Measurements from ENCODE around the gene ZNF335. TPM values are rescaled to one million over a fixed set of nuclear protein-coding genes. Genes with fewer than 3 reads are reported as not detected.

ZNF335 gene
- total RNA-seq, 2 experiments from 2014 or later: 33.1 to 34.5 TPM

DNA sequence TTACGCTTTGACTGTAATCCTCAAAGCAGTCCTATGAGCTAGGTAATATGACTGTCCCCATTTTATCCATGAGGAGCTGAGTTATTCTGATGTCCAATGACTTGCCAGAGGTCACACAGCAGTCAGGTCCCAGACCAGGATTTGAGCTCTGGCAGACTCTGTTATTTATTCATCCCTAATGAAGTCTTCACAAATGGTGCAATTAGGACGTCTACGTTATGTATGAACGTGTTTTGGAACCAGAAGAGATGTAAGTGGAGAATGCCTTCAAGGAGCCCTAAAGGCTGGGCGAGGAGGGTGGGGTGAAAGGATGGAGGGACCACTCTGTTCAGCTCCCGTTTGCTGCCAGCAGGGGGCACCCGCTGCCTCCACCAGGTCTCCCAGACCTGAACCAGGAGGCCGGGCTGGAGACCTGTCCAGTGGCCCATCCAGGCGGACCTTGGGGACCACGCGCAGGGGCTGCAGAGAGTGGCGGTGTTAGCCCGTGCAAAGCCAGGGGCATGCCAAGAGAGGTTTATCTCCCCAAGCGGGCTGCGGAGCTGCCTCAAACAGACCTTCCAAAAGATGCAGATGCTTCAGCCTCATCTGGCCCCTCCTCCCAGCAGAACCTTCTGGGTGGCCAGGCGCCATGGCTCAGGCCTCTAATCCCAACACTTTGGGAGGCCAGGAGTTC lies 15.2 kb upstream of the ZNF335 start:
- H3K36me3 Mint-ChIP-seq (ENCODE audit: low read depth): no peaks in the 10 kb centered on the region
- H3K27me3 Mint-ChIP-seq (ENCODE audit: low read depth): peaks cover 28% of the 10 kb centered on the region
- H3K4me1 Mint-ChIP-seq (ENCODE audit: low read depth): peaks cover 11% of the 10 kb centered on the region
- DNase-seq (peak; percentile 84), ATAC-seq (peak; percentile 99)
- no peaks in the 10 kb centered on the region for H3K9me3 Mint-ChIP-seq (ENCODE audit: insufficient read depth)
- POLR2A ChIA-PET: interaction anchor here (0.6 to 1.5 kb wide), 5 partner anchors 12 to 18 kb away, joined by 3 to 4 read pairs (median 3); no protein-coding TSS in a partner anchor
- CTCF ChIA-PET: interaction anchor here (0.6 to 6.8 kb wide), 27 partner anchors 10 to 362 kb away, joined by 3 to 138 read pairs (median 6); partner anchors contain the start of genes ACOT8, MMP9, PCIF1 and SNX21
- H3K4me3 Mint-ChIP-seq: no peak overlapping the region
- H3K27ac Mint-ChIP-seq: no peak overlapping the region

DNA sequence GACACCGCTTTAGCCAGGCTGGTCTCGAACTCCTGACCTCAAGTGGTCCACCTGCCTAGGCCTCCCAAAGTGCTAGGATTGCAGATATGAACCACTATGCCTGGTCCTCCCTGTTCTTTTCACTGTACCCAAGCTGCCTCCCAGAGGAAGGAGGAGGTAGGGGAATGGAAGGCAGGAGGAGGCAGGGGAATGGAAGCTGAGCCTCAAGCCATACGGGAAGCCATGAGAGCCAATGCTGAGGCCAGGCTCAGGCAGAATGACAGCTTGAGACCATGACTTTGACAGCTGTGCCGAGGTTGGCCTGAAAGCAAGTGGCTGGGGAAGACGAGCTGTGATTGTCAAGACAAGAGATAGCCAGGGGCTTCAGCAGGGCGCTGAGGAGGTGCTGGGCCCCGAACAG lies 13.6 kb upstream of the ZNF335 start:
- Mint-ChIP-seq H3K36me3 (ENCODE audit: low read depth) (no peaks in the 10 kb centered on the region), H3K4me1 (ENCODE audit: low read depth) (peaks cover 11% of the 10 kb centered on the region), H3K27me3 (ENCODE audit: low read depth) (peaks cover 25% of the 10 kb centered on the region), H3K9me3 (ENCODE audit: insufficient read depth) (no peaks in the 10 kb centered on the region), H3K4me3 (no peak overlapping the region), H3K27ac (no peak overlapping the region)
- POLR2A ChIA-PET: interaction anchor here (0.9 kb wide), 1 partner anchor 19 kb away, joined by 3 read pairs; no protein-coding TSS in a partner anchor
- ATAC-seq (no peak), DNase-seq (peak; percentile 17)
- CTCF ChIA-PET: interaction anchor here (1.7 to 6.8 kb wide), 8 partner anchors 8 to 42 kb away, joined by 6 to 138 read pairs (median 30); partner anchors contain the start of gene ZNF335

DNA sequence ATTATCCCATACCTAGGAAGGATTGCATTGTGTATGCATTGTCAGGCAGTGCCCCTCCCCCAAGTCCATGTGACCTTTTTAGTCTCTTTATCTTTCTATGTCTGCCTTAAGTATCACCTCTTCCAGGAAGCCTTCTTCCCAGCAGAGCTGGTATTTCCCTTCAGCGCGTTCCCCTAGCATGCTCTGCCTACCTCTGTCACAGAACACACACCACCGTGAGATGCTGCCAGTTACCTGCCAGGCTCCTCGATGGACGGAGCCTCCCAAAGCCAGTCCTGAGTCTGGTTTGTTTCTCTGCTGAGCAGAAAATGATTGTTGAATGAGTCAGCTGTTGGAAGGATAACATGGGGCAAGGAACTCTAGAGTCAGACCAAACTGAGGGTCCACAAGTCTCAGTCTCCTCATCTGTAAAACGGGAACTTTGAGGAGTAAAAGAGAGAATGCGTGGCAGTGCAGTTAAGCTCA lies 11.3 kb upstream of the ZNF335 start:
- no peak for ATAC-seq
- H3K4me1 Mint-ChIP-seq (ENCODE audit: low read depth): peaks cover 11% of the 10 kb centered on the region
- H3K27ac Mint-ChIP-seq: no peak overlapping the region
- no peaks in the 10 kb centered on the region for H3K36me3 Mint-ChIP-seq (ENCODE audit: low read depth)
- no peaks in the 10 kb centered on the region for H3K9me3 Mint-ChIP-seq (ENCODE audit: insufficient read depth)
- no peak overlapping the region for H3K4me3 Mint-ChIP-seq
- POLR2A ChIA-PET: interaction anchor here (1.1 to 1.2 kb wide), 2 partner anchors 11 to 18 kb away, joined by 4 read pairs; partner anchors contain the start of gene ZNF335
- peaks cover 18% of the 10 kb centered on the region for H3K27me3 Mint-ChIP-seq (ENCODE audit: low read depth)
- CTCF ChIA-PET: interaction anchor here (1.4 to 4.4 kb wide), 5 partner anchors 10 to 40 kb away, joined by 3 to 26 read pairs (median 7); no protein-coding TSS in a partner anchor
- no peak for DNase-seq

DNA sequence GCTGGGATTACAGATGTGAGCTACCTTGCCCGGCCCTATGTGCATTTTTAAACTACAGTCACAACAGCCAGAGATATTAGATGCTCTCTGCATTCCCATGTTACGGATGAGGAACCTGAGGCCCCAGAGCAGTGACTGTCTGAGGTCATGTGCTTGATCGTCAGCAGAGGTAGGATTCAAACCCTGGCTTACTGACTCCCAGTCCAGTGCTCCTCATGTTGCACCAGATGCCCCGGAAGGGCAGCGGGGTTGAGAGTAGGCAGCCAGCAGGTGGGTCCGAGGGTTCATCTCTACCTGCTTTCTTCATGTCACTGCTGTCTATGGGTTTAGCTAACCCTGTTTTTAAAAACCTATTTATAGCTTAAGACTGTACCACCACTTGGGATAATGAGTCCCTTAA lies 9.3 kb upstream of the ZNF335 start:
- Mint-ChIP-seq H3K27me3 (ENCODE audit: low read depth) (peaks cover 17% of the 10 kb centered on the region), H3K9me3 (ENCODE audit: insufficient read depth) (no peaks in the 10 kb centered on the region), H3K4me3 (no peak overlapping the region), H3K4me1 (ENCODE audit: low read depth) (peaks cover 7% of the 10 kb centered on the region), H3K36me3 (ENCODE audit: low read depth) (no peaks in the 10 kb centered on the region), H3K27ac (no peak overlapping the region)
- POLR2A ChIA-PET: no interaction called here
- ATAC-seq (no peak), DNase-seq (no peak)
- CTCF ChIA-PET: interaction anchor here (1.3 to 4.4 kb wide), 3 partner anchors 11 to 33 kb away, joined by 4 to 26 read pairs (median 5); no protein-coding TSS in a partner anchor

DNA sequence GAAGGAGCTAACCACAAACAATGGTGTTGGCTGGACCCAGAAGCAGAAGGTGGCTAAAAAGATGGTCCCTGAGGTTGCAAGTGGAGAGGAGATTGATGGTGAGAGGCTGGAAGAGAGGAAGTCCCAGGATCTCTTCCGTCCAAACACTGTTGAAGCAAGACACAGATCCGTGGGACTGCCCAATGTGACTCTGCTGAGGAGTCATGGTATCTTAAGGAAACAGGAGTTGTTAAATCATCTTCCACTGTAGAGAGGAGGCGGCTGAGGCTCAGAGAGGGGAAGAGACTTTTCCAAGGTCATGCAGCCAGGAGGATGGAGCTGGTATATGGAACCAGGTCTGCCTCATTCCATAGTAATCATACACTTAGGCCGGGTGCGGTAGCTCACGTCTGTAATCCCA lies 4.1 kb upstream of the ZNF335 start:
- no peak for ATAC-seq
- ChIA-PET POLR2A (no interaction called here), CTCF (interaction anchor here (2.4 to 3.6 kb wide), 2 partner anchors 11 to 37 kb away, joined by 7 to 32 read pairs; no protein-coding TSS in a partner anchor)
- peaks cover 18% of the 10 kb centered on the region for H3K27me3 Mint-ChIP-seq (ENCODE audit: low read depth)
- peaks cover 7% of the 10 kb centered on the region for H3K4me1 Mint-ChIP-seq (ENCODE audit: low read depth)
- no peaks in the 10 kb centered on the region for H3K9me3 Mint-ChIP-seq (ENCODE audit: insufficient read depth)
- no peak overlapping the region for H3K27ac Mint-ChIP-seq
- peaks cover 6% of the 10 kb centered on the region for H3K36me3 Mint-ChIP-seq (ENCODE audit: low read depth)
- H3K4me3 Mint-ChIP-seq: no peak overlapping the region
- no peak for DNase-seq

DNA sequence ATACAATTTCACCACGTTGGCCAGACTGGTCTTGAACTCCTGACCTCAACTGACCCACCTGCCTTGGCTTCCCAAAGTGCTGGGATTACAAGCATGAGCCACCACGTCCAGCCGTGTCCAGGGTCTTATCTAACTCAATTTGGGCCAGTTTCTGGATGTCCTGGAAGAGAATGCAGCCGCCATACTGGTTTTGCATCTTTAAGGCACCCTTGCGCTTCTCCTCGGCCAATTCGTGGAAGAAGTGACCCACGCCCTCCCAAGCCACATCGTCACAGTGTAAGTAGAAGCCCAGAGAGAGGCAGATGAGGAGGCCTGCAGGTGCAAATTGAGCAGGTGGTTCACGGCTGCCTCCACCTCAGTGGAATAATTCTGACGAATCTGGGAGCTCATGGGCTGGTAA lies 3.7 kb upstream of the ZNF335 start:
- Mint-ChIP-seq H3K27ac (no peak overlapping the region), H3K36me3 (ENCODE audit: low read depth) (peaks cover 8% of the 10 kb centered on the region)

DNA sequence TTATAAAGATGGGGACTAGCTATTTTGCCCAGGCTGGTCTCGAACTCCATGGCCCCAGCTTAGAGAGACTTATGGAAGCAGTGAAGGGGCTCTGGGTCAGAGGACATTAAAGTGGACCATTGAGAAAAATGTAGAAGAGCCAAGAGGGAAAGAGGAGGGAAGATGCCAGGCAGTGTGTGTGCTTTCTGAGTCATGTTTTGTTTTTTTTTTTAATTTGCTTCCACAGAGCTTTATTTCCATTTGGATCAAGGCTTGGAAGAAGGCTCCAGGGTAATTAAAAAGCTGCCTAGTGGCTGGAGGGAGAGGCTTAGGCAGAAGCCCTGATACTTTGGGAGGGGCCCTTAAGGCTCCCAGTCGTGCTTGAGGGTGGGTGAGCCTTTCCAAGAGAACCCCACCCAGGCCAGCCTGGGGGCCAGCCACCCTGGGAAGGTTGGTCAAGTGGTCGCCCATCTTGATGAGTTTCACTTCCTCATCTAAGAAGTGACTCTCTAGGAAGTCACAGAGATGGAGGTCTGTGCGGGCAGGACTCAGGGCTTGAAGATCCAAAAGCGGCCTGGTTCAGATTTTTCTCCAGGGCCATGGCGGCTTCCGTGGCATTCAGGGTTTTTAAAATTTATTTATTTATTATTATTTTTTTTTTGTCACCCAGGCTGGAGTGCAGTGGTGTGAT lies 3.0 kb upstream of the ZNF335 start:
- Mint-ChIP-seq H3K9me3 (ENCODE audit: insufficient read depth) (no peaks in the 10 kb centered on the region), H3K4me3 (no peak overlapping the region), H3K27ac (no peak overlapping the region), H3K4me1 (ENCODE audit: low read depth) (peaks cover 14% of the 10 kb centered on the region), H3K36me3 (ENCODE audit: low read depth) (peaks cover 13% of the 10 kb centered on the region), H3K27me3 (ENCODE audit: low read depth) (peaks cover 18% of the 10 kb centered on the region)
- ChIA-PET CTCF (interaction anchor here (2.4 to 7.7 kb wide), 2 partner anchors 12 to 38 kb away, joined by 7 to 98 read pairs; no protein-coding TSS in a partner anchor), POLR2A (interaction anchor here (0.8 kb wide), 1 partner anchor 40 kb away, joined by 3 read pairs; no protein-coding TSS in a partner anchor)
- DNase-seq (no peak), ATAC-seq (no peak)

More for the DNA sequence above, 3.7 kb upstream of the ZNF335 start:
- peaks cover 9% of the 10 kb centered on the region for H3K4me1 Mint-ChIP-seq (ENCODE audit: low read depth)
- no peak for ATAC-seq
- no peak overlapping the region for H3K4me3 Mint-ChIP-seq
- DNase-seq: no peak
- H3K9me3 Mint-ChIP-seq (ENCODE audit: insufficient read depth): no peaks in the 10 kb centered on the region
- ChIA-PET POLR2A (no interaction called here), CTCF (interaction anchor here (2.4 to 3.6 kb wide), 2 partner anchors 11 to 37 kb away, joined by 7 to 32 read pairs; no protein-coding TSS in a partner anchor)
- H3K27me3 Mint-ChIP-seq (ENCODE audit: low read depth): peaks cover 18% of the 10 kb centered on the region

DNA sequence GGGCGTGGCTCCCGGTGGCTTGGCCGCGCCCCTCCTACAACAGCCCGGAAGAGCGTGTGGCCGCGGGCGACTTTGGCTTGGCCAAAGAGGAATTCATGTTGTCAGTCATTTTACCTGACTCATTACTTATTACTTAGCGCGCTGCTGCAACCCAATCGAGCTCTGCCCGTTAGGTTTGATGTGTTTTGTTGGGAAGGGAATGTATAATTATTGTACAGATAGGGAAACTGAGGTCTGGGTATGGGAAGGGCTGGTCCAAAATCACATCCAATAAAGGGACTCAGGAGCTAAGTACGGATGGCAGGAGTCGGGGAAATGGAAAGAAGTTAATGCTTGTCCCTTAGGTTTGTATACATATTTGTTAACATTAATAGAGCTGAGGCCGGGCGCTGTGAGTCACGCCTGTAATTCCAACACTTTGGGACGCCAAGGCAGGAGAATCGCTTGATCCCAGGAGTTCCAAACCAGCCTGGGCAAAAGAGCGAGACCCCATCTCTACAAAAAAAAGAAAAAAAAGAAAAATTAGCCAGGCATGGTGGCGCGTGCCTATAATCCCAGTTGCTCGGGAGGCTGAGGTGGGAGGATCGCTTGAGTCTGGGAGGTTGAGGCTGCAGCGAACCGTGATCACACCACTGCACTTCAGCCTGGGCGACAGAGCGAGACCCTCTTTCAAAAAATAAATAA lies 639 bp upstream of the ZNF335 start:
- DNase-seq: no peak
- Mint-ChIP-seq H3K9me3 (ENCODE audit: insufficient read depth) (no peaks in the 10 kb centered on the region), H3K4me3 (peak overlapping the region; percentile 92), H3K27me3 (ENCODE audit: low read depth) (peaks cover 6% of the 10 kb centered on the region), H3K36me3 (ENCODE audit: low read depth) (peaks cover 24% of the 10 kb centered on the region), H3K27ac (peak overlapping the region; percentile 100), H3K4me1 (ENCODE audit: low read depth) (peaks cover 23% of the 10 kb centered on the region)
- CTCF ChIA-PET: interaction anchor here (1.2 to 7.7 kb wide), 7 partner anchors 10 to 172 kb away, joined by 5 to 98 read pairs (median 50); partner anchors contain the start of gene PCIF1
- no peak for ATAC-seq
- POLR2A ChIA-PET: interaction anchor here (0.6 to 5.2 kb wide), 9 partner anchors 10 to 392 kb away, joined by 3 to 52 read pairs (median 4); partner anchors contain the start of genes DNTTIP1, PCIF1 and WFDC3

DNA sequence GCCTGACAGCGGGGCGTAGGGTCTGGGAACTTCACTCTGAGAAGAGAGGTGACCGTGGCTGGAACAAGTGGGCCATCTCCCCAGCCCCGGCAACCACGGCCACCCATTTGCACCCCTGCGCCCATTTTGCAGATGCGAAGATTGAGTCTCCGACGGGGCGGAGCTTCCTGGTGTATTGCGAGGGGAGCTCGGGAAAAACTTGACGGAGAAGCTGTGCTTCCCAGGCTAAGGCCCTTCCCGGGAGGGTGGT lies 653 bp downstream of the ZNF335 start:
- DNase-seq (no peak), ATAC-seq (peak; percentile 9)
- Mint-ChIP-seq H3K27me3 (ENCODE audit: low read depth) (peaks cover 4% of the 10 kb centered on the region), H3K9me3 (ENCODE audit: insufficient read depth) (no peaks in the 10 kb centered on the region), H3K36me3 (ENCODE audit: low read depth) (peaks cover 30% of the 10 kb centered on the region), H3K27ac (peak overlapping the region; percentile 100), H3K4me3 (peak overlapping the region; percentile 92), H3K4me1 (ENCODE audit: low read depth) (peaks cover 23% of the 10 kb centered on the region)
- CTCF ChIA-PET: interaction anchor here (1.1 to 7.7 kb wide), 20 partner anchors 11 to 377 kb away, joined by 3 to 98 read pairs (median 14); partner anchors contain the start of genes CTSA, DNTTIP1, PCIF1 and WFDC3
- POLR2A ChIA-PET: interaction anchor here (0.7 to 5.2 kb wide), 10 partner anchors 9 to 179 kb away, joined by 3 to 52 read pairs (median 5); partner anchors contain the start of genes DNTTIP1, PCIF1 and WFDC3

DNA sequence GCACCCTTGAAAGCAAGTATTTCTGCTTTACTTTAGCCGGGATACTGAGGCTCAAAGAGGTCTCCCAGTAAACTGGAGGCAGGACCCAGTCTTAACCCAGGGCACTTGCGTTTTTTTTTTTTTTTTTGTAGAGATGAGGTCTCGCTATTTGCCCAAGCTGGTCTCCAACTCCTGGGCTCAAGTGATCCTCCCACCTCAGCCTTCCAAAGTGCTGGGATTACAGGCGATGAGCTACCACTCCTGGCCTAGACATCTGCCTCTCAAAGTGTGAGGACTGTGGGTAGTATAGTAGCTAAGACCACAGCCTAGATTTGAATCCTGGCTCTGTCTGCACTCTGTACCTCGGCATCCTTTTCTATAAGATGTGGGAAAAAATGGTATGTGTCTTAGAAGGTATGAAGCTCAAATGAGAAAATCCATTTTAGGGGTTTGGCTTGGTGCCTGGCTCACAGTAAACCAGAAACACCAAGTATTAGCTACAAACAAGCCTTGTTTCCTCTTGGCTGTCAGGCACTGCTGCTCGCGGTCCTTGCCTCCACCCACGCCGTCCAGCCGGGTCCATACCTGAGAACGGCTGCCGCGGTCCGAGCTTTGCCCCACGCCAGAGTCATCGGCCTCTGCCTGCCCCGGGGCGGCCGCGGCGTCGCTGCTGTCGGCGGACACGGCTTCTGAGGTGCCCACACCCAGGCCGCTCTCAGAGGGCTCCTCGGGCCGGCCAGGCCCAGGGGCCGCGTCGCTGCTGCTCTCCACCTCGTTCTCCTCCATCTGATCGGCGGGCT lies 1.2 kb downstream of the ZNF335 start:
- Mint-ChIP-seq H3K9me3 (ENCODE audit: insufficient read depth) (no peaks in the 10 kb centered on the region), H3K36me3 (ENCODE audit: low read depth) (peaks cover 31% of the 10 kb centered on the region), H3K4me3 (peak overlapping the region; percentile 92), H3K27me3 (ENCODE audit: low read depth) (no peaks in the 10 kb centered on the region), H3K4me1 (ENCODE audit: low read depth) (peaks cover 23% of the 10 kb centered on the region), H3K27ac (peak overlapping the region; percentile 100)
- ChIA-PET POLR2A (interaction anchor here (0.5 to 5.2 kb wide), 15 partner anchors 8 to 591 kb away, joined by 3 to 52 read pairs (median 4); partner anchors contain the start of genes DNTTIP1, PCIF1, UBE2C and WFDC3), CTCF (interaction anchor here (0.6 to 7.7 kb wide), 45 partner anchors 8 to 650 kb away, joined by 3 to 98 read pairs (median 7); partner anchors contain the start of genes CTSA, DNTTIP1, MMP9 and PCIF1)
- DNase-seq (peak; percentile 39), ATAC-seq (peak; percentile 5)
